Activated CD4-positive, alpha-beta T cell treated with anti-CD3 and anti-CD28 coated beads, Interleukin-2, amount 50 U/mL, for 16 hours (primary cell): ENCODE results near the gene ACBD6.

Experiments used
- DNase-seq: peaks from one replicate; pipeline ENCODE4 v3.0.0-alpha.2; 2020

The ACBD6 gene

GRCh38 chr1:180290265-180291001 lies 211.9 kb downstream of the ACBD6 start:
- no peak for DNase-seq

GRCh38 chr1:180288940-180289339 lies 213.4 kb downstream of the ACBD6 start:
- DNase-seq: no peak

DNA sequence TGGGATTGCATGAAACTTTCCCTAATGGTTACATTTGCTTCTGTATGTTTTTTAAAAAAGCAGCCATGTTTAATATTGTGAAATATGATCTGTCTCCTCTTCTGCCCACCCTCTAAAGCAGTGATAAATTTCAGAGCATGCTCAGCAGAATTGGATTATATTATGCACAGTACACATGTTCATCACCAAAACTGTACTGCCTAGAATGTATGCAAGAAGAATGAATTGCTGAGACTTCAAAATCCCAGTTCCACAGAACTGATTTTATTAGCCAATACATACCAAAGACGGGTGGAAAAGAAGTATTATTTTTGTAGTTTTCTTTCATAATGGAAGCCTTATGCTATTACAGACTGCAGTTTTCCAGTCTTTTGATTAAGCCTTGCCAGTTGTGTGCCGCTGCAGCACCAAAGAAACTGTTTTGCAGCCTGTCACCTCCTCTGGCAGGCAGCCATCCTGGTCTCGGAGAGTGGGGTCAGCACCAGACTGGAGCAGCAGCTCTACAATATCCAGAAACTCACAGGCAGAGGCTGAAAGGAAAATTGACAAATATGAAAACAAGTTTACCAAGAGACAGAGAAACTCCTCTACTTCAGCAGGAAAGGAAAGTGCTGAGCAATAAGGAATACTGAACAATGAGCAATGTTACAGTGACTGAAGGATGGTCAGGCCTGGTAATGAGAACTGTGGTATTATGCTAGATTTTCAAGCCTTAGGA lies 214.2 kb downstream of the ACBD6 start:
- no peak for DNase-seq

GRCh38 chr1:180286417-180286816 lies 216.0 kb downstream of the ACBD6 start:
- no peak for DNase-seq

GRCh38 chr1:180283098-180283497 lies 219.3 kb downstream of the ACBD6 start:
- DNase-seq: no peak

- DNase-seq: no peak
Measured at GRCh38 chr1:180282401-180283044, 219.9 kb downstream of the ACBD6 start.

- DNase-seq: no peak
Measured at GRCh38 chr1:180281490-180281889, 220.9 kb downstream of the ACBD6 start.

DNA sequence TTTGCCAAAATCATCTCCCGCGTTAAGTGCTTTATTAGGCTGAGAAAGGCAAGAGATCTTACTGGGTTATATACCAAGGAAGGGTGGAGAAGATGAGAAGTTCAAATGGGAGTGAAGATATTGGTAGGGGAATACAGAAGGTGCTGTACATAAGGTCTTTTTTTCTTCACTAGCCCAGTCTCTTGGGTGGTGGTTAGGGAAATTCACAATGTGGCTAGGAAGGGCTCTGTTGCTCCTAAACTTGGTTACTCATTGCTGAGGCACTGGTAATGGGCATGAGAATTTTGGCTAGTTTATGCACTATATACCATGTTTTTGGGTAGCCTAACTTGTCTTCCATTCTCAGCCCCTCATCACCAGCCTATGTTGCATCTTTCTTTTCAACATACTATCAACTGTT lies 221.8 kb downstream of the ACBD6 start:
- no peak for DNase-seq

DNA sequence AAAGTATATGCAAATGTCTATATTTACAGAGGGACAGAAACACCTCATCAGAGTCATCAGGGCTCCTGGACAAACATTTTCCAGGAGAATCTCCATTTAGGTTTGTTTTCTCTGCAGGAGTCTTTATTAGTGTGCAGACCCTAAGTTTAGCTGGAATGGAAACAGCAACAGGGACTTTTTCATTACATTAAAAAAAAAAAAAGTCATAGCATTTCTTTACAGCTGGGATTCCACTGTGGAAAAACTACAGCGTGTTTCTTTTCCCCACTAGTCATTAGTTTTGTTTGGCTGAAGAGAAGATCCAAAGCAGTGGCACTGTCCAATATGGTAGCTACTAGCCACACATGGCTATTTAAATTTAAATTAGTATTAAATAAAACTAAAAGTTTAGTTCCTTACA lies 222.7 kb downstream of the ACBD6 start:
- no peak for DNase-seq

- no peak for DNase-seq
Measured at GRCh38 chr1:180278596-180279395, 223.6 kb downstream of the ACBD6 start.

DNA sequence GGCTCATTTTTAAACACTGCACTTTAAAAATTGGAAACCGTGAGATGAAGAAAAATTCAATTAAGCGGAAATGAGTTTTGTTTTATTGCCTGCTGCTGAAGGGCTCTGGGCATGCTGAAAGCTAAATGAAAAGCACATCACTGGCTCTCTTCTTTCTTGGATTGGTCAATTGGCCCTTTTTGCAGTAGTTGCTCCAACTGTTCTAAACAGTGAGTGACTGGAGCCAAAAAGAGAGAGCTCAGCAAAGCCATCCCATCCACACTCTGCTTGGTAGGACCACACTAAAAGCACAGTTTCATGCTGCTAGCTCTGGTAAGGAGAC lies 224.2 kb downstream of the ACBD6 start:
- DNase-seq: no peak

DNA sequence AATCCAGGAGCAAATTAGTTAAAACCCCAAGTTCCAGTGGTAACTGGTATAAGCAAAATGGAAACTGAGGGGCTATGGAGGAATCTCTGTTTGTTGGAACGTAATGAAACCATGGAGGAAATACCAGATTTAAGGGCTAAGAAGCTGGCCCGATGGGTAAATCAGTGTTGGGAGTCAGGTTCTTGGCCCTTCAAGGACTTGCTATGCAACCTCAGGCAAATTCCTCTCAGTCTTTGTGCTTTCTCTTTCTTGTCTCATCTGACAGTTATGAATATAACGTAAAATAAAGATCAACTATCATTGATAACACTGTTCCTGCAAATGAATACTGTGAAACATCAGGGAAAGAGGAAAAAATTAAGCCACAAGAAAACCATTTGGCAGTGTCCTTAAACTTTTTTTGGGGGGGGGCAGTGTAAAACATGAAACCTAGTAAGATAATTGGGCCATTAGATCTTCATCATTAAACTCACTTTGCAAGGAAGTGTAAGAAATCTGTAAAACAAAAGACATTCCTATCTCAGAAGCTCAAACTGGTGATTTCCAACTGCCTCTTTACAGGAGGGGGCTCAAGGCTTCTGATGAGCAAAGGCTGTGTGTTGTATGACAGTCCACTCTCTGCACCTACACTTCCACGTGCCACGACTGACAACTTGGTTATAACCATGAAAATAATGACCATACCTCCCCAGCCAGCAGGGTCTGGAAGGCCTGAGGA lies 224.7 kb downstream of the ACBD6 start:
- no peak for DNase-seq

GRCh38 chr1:180275726-180276125 lies 226.7 kb downstream of the ACBD6 start:
- no peak for DNase-seq

DNA sequence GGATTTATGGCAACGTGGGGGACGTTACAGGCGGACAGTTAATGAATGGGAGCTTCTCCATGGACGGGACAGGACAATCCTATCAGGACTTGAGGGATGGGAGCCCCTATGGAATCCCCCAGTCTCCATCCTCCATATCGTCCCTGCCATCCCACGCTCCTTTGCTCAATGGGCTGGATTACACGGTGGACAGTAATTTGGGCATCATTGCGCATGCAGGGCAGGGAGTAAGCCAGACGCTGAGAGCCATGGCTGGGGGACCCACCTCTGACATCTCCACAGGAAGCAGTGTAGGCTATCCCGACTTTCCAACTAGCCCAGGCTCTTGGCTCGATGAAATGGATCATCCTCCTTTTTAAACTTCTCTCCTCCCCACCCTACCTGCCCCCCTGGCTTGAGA lies 228.2 kb downstream of the ACBD6 start:
- DNase-seq: no peak

GRCh38 chr1:180273066-180273465 lies 229.3 kb downstream of the ACBD6 start:
- no peak for DNase-seq

- DNase-seq: no peak
Measured at GRCh38 chr1:180272395-180272794, 230.0 kb downstream of the ACBD6 start.

GRCh38 chr1:180271272-180272255 lies 230.8 kb downstream of the ACBD6 start:
- DNase-seq: no peak

DNA sequence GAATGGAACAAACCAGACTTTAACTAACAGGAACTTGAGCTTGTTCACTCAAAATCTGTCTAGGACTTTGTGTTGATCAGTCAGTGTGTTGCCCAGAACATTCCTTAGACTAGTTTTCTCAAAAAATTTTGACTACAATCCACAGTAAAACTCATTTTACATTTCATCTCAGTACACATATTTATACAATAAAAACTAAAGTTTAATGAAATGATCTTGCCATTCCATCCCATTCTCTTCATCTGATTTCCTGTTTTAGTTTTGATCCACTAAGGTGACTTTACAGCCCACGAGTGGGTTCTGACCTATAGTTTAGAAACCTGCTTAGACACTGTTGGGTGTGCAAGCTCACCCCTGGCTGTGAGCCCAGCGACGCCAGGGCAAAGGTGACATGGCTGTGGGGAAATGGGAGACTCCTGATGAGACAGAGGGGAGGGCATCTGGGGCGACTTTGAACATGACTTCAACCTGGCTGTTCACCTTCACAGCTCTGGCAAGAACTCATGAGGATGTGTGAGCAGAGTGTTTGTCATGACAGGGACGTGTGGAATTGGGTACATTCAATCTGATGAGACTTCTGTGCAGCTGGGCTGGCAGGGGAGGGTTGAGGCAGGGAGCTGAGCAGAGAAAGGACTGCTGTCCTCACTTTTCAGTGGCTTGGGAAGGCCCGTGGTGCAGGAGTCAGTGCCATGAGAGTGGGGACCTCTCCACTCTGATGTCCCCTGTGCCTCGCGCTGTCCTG lies 231.7 kb downstream of the ACBD6 start:
- DNase-seq: no peak

GRCh38 chr1:180269645-180270529 lies 232.5 kb downstream of the ACBD6 start:
- no peak for DNase-seq
